Stimulated activated naive CD4-positive, alpha-beta T cell (primary cell): ENCODE measurements around the gene HOXD10.

Experiments used
- DNase-seq, 6 experiments: peaks; one replicate each; lab custom pipeline; 2025; lab: John Stamatoyannopoulos, UW

HOXD10 gene

GRCh38 chr2:176082824-176083751, 33.5 kb upstream of the HOXD10 start:
- peak in 1 of 6 experiments; percentile 36 for DNase-seq

DNA sequence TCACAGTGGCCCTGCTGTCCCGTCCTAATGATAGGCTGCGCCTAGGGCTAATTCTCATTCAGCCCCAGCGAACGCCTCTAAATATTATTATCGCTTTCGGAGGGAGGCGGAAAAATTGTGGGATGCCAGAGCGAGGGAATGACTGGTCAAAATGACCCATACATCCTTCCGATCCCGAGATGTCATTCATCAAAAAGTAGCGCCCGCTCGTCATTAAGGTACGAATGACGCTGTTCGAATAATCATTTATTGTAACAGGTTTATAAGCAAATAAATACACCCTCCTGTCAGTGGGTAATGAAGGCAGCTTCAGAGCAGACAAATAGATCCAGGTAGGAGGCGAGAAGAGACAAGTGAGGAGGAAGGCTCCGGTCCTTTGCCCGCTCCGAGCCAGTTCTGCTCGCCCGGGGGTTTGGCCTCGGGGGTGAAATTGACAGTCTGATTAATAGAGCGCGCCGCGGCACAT, 32.7 kb upstream of the HOXD10 start, which contains the start of gene EVX2:
EVX2 (minus strand) TSS at position 167 of the 466 bp plus-strand sequence. CDS start 186 bp downstream, outside the sequence.
- no peak for DNase-seq

- DNase-seq: no peak
Observed at GRCh38 chr2:176084611-176085119, 31.9 kb upstream of the HOXD10 start.

DNA sequence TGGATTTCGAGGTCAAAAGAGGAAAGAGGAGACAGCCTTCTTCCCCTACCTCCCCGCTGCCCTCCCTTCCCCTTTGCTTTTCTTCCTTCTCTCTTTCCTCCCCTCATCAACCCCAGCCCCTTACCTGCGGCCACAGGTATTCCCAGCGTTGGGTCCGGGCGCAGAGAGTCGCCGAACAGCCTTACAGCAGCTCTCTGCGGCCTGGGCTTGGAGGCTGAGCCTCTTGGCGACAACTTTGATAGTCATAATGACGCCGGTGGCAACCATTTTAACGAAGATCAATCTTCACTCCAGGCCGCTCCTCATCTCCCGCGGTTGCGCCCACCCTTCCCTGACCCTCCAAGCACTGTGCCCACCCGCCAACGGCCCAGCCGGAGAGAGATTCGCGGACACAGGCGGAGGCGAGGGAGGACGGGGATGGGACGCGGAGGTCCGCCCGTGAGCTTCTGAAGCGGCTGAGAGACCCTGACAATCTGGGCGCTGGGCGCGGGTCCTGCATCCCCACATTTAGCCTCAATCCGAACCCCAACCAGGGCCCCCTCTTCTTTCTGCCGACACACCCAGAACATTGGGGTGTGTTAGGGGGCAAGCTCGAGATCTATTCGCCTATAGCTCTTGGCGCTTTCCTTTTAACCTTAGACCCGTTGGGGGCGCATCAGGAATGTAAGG, 31.3 kb upstream of the HOXD10 start:
- DNase-seq: peak in 1 of 6 experiments; percentile 34

DNA sequence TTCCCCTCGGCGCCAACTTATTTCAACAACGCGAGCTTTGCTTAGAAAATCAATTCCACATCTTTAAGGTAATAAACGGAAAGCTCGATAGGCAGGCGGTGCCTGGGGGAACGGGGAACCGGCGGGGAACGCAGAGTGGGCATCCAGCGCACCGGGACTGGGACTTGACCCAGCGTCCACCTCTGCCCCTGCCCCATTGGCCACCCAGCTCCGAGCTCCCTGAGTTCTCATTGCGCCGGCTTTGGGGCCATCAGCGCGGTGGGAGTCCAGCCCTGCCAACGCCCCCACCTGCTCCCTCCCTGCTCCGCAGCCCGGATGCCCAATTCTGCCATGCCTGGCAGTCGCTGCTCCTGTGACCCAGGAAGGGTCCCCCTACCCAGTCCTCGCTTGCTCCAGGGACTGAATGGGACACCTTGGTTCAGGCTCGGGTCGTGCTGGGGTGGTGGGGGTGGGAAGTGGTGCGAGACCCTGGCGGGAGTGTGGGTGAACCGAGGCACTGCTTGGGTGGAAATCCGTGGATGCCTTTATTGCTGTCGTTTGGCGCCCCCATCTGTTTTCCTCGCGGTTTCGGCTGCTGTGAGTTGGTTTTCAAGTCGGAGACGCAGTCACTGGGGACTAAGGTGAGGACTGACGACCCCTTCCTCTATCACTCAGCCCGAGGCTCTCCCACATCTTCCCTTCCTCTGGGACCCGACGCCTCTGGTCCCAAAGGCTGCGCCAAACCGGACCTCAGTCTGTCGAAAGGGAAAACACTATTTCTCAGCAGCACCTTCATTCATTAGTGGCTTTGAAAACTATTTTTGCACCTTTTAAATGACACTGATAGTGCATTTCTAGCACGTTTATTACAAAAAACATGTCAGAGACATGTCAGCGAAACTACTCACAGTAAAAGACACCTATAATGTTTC, 30.5 kb upstream of the HOXD10 start:
- DNase-seq: no peak

DNA sequence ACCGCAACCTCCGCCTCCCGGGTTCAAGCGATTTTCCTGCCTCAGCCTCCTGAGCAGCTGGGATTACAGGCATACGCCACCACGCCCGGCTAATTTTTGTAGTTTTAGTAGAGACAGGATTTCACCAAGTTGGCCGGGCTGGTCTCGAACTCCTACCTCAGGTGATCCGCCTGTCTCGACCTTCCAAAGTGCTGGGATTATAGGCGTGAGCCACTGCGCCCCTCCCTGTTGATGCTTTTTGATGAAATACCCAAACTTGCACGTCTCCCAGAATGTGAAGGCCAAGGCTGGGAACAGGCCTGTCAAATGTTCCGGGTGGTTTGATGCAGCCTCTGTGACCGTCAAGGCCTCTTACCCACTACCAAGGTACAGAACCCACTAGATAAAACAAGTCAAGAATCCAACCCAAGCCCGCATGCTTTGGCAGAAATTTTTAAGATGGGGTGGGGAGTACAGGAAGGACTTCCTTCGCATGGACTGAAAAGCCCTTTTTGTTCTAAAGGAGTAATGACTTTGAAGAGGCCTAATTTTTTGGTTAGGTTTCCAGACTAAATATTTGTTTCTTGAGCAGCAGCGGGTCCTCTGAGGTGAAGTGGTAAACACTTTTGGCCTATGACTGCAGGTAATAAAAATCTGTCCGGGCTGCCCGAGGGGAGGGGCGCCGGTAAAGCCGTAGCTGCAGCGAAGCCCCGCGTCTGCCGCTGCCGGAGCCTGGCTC, 29.1 kb upstream of the HOXD10 start:
- DNase-seq: no peak

- DNase-seq: no peak
Observed at GRCh38 chr2:176088048-176088936, 28.3 kb upstream of the HOXD10 start.

DNA sequence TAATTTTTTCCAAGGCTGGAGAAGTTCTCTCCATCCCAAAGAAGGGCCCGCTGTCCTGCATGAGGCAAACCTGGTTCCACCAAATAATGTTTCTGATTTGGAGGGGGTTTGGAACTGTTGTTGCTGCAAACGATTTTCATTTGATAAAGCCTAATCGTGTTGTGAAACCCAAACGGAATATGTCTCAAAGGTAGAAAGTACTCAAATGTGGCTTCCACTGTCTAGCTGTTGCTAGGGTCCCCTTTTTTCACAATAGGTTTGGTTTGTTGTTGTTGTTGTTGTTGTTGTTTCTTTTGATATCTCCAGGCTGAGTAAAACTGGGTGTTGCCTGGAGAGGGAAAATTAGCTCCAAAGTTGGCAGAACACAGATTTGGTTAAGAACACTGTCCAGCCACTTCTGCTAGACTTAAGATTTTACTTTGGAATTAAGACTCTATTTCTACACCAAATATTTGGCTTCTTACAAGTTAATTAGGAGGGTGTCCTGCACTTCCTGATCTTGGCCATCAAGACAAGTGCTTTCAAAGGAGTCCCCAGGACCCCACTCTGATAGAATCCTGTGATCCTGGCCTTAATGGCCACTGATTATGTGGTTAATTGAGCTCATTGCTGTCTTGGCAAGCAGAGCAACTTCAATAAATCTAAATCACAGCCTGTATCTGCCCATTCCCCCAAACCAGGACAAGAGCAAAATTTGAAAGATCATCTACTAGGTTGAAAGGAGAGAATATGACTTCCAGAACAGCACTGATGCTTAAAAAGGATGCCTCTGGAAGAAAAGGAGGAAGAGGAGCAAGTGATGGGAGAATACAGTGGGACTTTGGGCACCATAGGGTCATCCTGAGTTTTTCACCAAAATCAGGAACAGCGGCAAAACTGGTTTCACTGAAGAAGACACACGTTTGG, 27.4 kb upstream of the HOXD10 start:
- DNase-seq: no peak

DNA sequence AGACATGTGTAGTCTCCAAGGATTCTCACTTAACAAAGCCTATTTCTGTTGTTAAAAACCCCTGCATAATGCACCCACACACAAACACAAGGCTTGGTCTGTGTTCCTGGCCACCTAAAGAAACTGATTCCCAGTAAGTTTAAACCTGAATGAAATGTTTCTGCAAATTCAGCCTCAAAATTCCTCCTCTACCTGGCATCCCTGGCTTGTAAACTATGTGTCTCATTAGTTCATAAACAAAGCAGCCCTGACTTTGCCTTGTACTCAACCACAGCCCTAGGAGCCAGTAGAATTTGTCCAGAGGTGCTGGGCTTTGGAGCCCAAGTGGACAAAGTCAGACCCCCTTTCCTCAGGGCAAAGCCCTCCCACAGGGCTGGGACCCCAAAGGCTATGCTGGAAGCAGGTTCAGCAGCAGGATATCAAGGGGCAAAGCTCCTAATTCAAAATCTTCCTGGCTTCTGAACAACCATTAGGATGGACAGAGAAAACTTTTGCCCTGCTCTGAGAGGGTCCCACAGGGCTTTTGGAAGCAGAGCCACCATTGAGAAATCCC, 26.7 kb upstream of the HOXD10 start:
- DNase-seq: no peak

DNA sequence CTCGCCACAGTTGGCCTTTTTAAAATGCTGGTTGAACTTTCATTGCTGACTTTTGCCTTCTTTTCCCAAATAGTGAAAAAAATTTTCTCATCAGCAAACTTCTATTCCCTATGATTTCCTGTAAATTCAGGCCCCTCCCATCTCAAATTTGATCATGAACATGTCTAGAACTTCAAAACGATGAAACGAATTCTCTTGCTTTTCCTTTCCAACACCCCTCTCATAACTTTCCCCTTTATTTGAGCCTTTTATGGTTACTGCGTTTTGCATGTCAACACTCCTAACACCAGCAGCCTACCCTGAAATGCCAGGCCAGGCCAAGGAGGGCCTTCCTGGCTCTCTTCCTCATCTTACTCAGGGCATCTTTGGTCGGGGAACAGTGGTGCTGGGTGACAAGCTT, 25.7 kb upstream of the HOXD10 start:
- DNase-seq: no peak

- DNase-seq: no peak
Observed at GRCh38 chr2:176091329-176092258, 25.0 kb upstream of the HOXD10 start.

GRCh38 chr2:176092270-176093144, 24.1 kb upstream of the HOXD10 start, which contains the start of gene HOXD13:
Gene HOXD13, plus strand, starts transcription at chr2:176092721. Its CDS starts 170 bp downstream, at chr2:176092891.
- DNase-seq: peak in 1 of 6 experiments; percentile 10

DNA sequence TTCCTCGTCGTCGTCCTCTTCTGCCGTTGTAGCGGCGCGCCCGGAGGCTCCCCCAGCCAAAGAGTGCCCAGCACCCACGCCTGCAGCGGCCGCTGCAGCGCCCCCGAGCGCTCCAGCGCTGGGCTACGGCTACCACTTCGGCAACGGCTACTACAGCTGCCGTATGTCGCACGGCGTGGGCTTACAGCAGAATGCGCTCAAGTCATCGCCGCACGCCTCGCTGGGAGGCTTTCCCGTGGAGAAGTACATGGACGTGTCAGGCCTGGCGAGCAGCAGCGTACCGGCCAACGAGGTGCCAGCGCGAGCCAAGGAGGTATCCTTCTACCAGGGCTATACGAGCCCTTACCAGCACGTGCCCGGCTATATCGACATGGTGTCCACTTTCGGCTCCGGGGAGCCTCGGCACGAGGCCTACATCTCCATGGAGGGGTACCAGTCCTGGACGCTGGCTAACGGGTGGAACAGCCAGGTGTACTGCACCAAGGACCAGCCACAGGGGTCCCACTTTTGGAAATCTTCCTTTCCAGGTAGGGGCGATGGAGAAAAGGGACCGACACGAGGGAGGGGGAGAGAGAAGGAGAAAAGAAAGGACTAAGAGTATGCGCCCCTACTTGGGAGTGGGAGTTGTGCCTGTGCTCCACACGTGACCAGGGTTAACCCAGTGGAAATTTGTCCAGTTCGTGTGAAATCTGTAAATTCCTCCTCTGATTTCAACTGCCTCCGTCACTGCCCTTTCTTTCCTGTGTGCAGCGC, 23.3 kb upstream of the HOXD10 start:
- peak in 1 of 6 experiments; percentile 16 for DNase-seq

- no peak for DNase-seq
Observed at GRCh38 chr2:176093898-176094249, 22.7 kb upstream of the HOXD10 start.

GRCh38 chr2:176094349-176094748, 22.2 kb upstream of the HOXD10 start:
- no peak for DNase-seq

GRCh38 chr2:176095421-176095820, 21.2 kb upstream of the HOXD10 start:
- DNase-seq: no peak
